HL-60 (cell line): ENCODE measurements around the gene TICAM2.

Source experiments
- DNase-seq, 2 experiments: peaks; one replicate each; pipeline ENCODE4 v3.0.0-alpha.2; 2010 to 2020; ENCODE audit warnings: low read depth in 1 of 2, low spot score in 1 of 2
- H3K27ac ChIP-seq: fragments of 250-450 bp; sonication (Bioruptor Pico); replicated peaks from 2 replicates; pipeline ENCODE4 v1.5.1; 2020; ENCODE audit warnings: mild to moderate bottlenecking, moderate library complexity
- H3K27me3 ChIP-seq: fragments of 250-450 bp; sonication (Bioruptor Pico); 2 replicates; pipeline ENCODE4 v1.5.1; 2021; ENCODE audit warnings: mild to moderate bottlenecking, moderate library complexity; ENCODE audit not compliant: insufficient read depth, poor library complexity, severe bottlenecking
- H3K4me3 ChIP-seq: replicated peaks from 2 replicates; pipeline ENCODE4 v1.5.1; 2011; ENCODE audit warnings: mild to moderate bottlenecking, control low read depth, low read length; ENCODE audit not compliant: insufficient read depth
- GABPA ChIP-seq: IDR thresholded peaks from 2 replicates; pipeline ENCODE4 v1.6.1; 2012; ENCODE audit warnings: low read depth
- POLR2AphosphoS5 ChIP-seq: IDR thresholded peaks from 2 replicates; pipeline ENCODE4 v1.6.1; 2012; ENCODE audit warnings: low read depth
- REST ChIP-seq: IDR thresholded peaks from 2 replicates; pipeline ENCODE4 v1.6.1; 2012; ENCODE audit warnings: low read depth; ENCODE audit not compliant: insufficient replicate concordance
- SPI1 ChIP-seq: IDR thresholded peaks from 2 replicates; pipeline ENCODE4 v1.6.1; 2012; ENCODE audit warnings: low read depth, mild to moderate bottlenecking, borderline replicate concordance
- TF ChIP-seq, protein P1 (sequence below): IDR thresholded peaks from one replicate; pipeline ENCODE4 v1.5.1; 2011; ENCODE audit warnings: low read length, control low read depth, inconsistent platforms; ENCODE audit not compliant: insufficient read depth

TICAM2 gene

DNA sequence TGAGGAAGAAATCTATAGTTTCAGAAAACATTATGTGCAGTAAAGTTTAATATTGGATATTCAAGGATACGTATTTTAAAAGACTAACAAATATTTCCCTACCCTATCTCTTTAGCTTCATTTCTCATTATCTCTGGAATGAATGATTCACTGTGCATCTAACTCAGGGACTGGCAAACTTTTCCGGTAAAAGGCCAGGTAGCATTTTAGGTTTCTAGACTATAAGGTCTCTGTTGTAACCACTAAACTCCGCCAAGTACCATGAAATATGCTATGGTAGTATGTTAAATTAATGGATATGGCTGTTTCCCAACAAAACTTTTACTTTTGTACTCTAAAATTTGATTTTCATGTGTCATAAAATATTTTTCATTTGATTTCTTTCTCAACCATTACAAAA lies 70.9 kb downstream of the TICAM2 start:
- Histone ChIP-seq H3K4me3 (no peak overlapping the region), H3K27me3 (no peaks in the 10 kb centered on the region), H3K27ac (no peak overlapping the region)
- DNase-seq = no peak
- TF ChIP-seq, protein P1, sequence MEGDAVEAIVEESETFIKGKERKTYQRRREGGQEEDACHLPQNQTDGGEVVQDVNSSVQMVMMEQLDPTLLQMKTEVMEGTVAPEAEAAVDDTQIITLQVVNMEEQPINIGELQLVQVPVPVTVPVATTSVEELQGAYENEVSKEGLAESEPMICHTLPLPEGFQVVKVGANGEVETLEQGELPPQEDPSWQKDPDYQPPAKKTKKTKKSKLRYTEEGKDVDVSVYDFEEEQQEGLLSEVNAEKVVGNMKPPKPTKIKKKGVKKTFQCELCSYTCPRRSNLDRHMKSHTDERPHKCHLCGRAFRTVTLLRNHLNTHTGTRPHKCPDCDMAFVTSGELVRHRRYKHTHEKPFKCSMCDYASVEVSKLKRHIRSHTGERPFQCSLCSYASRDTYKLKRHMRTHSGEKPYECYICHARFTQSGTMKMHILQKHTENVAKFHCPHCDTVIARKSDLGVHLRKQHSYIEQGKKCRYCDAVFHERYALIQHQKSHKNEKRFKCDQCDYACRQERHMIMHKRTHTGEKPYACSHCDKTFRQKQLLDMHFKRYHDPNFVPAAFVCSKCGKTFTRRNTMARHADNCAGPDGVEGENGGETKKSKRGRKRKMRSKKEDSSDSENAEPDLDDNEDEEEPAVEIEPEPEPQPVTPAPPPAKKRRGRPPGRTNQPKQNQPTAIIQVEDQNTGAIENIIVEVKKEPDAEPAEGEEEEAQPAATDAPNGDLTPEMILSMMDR = no peak
- TF ChIP-seq REST (no peak), GABPA (no peak), POLR2AphosphoS5 (no peak), SPI1 (no peak)

DNA sequence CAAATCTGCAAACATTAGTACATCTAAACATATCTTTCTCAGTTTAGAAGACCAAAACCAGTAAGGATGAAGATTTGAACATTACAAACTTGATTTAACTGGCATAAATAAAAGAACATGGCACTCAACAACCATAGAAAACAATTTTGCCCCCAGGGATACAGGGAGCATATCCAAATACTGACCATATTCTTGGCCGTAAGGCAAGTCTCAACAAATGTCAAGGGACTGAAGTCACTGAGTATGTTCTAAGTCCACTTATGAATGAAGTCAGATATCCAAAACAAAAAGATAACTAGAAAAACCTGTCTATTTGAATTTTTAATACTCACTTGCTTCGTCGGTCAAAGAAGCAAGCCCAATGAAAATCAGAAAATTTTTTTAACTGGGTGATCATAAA lies 71.9 kb downstream of the TICAM2 start:
- DNase-seq = no peak
- H3K27ac ChIP-seq = no peak overlapping the region
- no peaks in the 10 kb centered on the region for H3K27me3 ChIP-seq
- H3K4me3 ChIP-seq = no peak overlapping the region
- TF ChIP-seq, protein P1 = no peak
- no peak for TF ChIP-seq GABPA
- TF ChIP-seq POLR2AphosphoS5 = no peak
- no peak for TF ChIP-seq REST
- no peak for TF ChIP-seq SPI1
